ENCODE measurements around the gene COPA. TPM values are rescaled to one million over a fixed set of nuclear protein-coding genes. Genes with fewer than 3 reads are reported as not detected.

Gene COPA
- polyA plus RNA-seq, 1 of the 3 experiments (the other 2 are of a cell fraction): 91.4 TPM

DNA sequence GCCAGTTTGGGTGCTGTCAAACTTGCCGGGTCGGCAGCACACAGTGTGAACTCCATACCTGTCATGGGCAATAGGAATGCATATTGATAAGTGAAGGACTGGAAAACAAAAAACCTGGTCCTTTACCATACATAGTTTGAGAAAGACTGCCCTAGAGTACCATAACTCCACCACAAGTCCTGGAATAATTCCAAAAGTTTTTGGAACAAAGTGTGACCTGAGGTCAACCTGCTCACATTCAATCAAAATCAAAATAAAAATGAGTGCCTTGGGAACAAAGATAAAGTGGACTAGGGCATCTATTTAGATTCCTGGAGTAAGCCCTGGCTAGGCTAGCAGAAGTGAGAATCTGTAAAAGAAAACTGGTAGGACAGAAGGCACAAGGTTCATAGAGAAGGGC lies 65.7 kb downstream of the COPA start:
- TF ChIP-seq GABPA (IDR thresholded peaks at IDR 0.05; ENCODE audit: low read depth): no peak
- TF ChIP-seq RAD21 (IDR thresholded peaks at IDR 0.05; ENCODE audit: low read length): no peak
- no peak for TF ChIP-seq RFX5 (IDR thresholded peaks at IDR 0.05; ENCODE audit: low read length)
- no peak for TF ChIP-seq CHD2 (IDR thresholded peaks at IDR 0.05; ENCODE audit: low read length, partially characterized antibody)
- TF ChIP-seq SMC3 (IDR thresholded peaks at IDR 0.05; ENCODE audit: low read depth, low read length): no peak
- no peak for TF ChIP-seq RCOR1 (IDR thresholded peaks at IDR 0.05; ENCODE audit: low read length)
- TF ChIP-seq, protein P1, sequence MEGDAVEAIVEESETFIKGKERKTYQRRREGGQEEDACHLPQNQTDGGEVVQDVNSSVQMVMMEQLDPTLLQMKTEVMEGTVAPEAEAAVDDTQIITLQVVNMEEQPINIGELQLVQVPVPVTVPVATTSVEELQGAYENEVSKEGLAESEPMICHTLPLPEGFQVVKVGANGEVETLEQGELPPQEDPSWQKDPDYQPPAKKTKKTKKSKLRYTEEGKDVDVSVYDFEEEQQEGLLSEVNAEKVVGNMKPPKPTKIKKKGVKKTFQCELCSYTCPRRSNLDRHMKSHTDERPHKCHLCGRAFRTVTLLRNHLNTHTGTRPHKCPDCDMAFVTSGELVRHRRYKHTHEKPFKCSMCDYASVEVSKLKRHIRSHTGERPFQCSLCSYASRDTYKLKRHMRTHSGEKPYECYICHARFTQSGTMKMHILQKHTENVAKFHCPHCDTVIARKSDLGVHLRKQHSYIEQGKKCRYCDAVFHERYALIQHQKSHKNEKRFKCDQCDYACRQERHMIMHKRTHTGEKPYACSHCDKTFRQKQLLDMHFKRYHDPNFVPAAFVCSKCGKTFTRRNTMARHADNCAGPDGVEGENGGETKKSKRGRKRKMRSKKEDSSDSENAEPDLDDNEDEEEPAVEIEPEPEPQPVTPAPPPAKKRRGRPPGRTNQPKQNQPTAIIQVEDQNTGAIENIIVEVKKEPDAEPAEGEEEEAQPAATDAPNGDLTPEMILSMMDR (IDR thresholded peaks at IDR 0.05): no peak
- no peak for TF ChIP-seq YY1 (IDR thresholded peaks at IDR 0.05; ENCODE audit: low read depth)
- peaks cover 33 to 57% of the 10 kb centered on the region in 2 experiments for H3K36me3 ChIP-seq (replicated peaks in 1 of 2; ENCODE audit: control insufficient read depth in 1 of 2, insufficient read depth in 2 of 2, low read length in 1 of 2)
- no peak overlapping the region for H3K4me2 ChIP-seq
- H3K9ac ChIP-seq: no peak overlapping the region
- 88% methylated on average over 2 of the region's 2 CpGs for WGBS (ENCODE audit: low lambda C conversion rate)
- peaks cover 4% of the 10 kb centered on the region for H3F3A ChIP-seq (replicated peaks; ENCODE audit: insufficient read depth)
- no peak overlapping the region for H3K4me3 ChIP-seq (ENCODE audit: low read depth in 2 of 2, low read length in 1 of 2)
- H3K9me2 ChIP-seq: no peaks in the 10 kb centered on the region
- ChIA-PET POLR2A (no interaction called here), CTCF (interaction anchor here (1.2 to 5.3 kb wide), 4 partner anchors 14 to 84 kb away, joined by 4 to 38 read pairs (median 16); no protein-coding TSS in a partner anchor)
- no peak overlapping the region for H3K27ac ChIP-seq (ENCODE audit: low read depth in 2 of 2, low read length in 1 of 2)
- no peaks in the 10 kb centered on the region for H4K20me1 ChIP-seq (ENCODE audit: insufficient read depth)
- no peaks in the 10 kb centered on the region for H3K27me3 ChIP-seq (ENCODE audit: insufficient read depth)
- no peaks in the 10 kb centered on the region for H3K9me3 ChIP-seq
- no peaks in the 10 kb centered on the region for H3K79me2 ChIP-seq (ENCODE audit: insufficient read depth)
- DNase-seq: no peak
- no peak overlapping the region for H2AFZ ChIP-seq (ENCODE audit: low read depth)
- no peaks in the 10 kb centered on the region for H3K4me1 ChIP-seq (ENCODE audit: control insufficient read depth in 1 of 2, insufficient read depth in 2 of 2, low read depth in 1 of 2, low read length in 1 of 2)

DNA sequence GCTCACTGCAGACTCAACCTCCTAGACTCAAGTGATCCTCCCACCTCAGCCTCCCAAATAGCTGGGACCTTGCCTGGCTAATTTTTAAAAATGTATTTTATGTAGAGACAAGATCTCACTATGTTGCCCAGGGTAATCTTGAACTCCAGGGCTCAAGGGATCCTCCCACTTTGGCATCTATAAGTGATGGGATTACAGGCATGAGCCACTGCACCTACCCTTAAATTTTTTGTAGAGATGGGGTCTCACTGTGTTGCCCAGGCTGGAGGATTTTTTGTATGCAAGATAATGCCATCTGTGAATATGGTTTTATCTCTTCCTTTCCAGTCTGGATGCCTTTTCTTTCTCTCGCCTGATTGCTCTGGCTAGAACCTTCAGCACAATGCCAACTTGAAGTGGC lies 72.0 kb downstream of the COPA start:
- WGBS (ENCODE audit: low lambda C conversion rate): 62% methylated on average over 1 of the region's 1 CpG
- TF ChIP-seq, protein P2, sequence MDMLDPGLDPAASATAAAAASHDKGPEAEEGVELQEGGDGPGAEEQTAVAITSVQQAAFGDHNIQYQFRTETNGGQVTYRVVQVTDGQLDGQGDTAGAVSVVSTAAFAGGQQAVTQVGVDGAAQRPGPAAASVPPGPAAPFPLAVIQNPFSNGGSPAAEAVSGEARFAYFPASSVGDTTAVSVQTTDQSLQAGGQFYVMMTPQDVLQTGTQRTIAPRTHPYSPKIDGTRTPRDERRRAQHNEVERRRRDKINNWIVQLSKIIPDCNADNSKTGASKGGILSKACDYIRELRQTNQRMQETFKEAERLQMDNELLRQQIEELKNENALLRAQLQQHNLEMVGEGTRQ (IDR thresholded peaks at IDR 0.05; ENCODE audit: borderline replicate concordance, low read depth, low read length): no peak
- TF ChIP-seq MXI1 (IDR thresholded peaks at IDR 0.05; ENCODE audit: low read depth, low read length) (no peak), RCOR1 (IDR thresholded peaks at IDR 0.05; ENCODE audit: low read length) (no peak), TAF1 (IDR thresholded peaks at IDR 0.05; ENCODE audit: borderline replicate concordance, low read depth, low read length) (no peak), GATA2 (CRISPR knock-in tag; IDR thresholded peaks at IDR 0.05) (no peak), FOSL2 (IDR thresholded peaks at IDR 0.05; ENCODE audit: borderline replicate concordance, low read depth) (no peak), RAD21 (IDR thresholded peaks at IDR 0.05; ENCODE audit: low read length) (no peak), RXRA (IDR thresholded peaks at IDR 0.05; ENCODE audit: borderline replicate concordance, low read depth) (no peak)
- Histone ChIP-seq H3K27ac (ENCODE audit: low read depth in 2 of 2, low read length in 1 of 2) (no peak overlapping the region), H3K27me3 (ENCODE audit: insufficient read depth) (no peaks in the 10 kb centered on the region), H3K9ac (no peak overlapping the region), H3K4me3 (ENCODE audit: low read depth in 2 of 2, low read length in 1 of 2) (no peak overlapping the region), H3F3A (replicated peaks; ENCODE audit: insufficient read depth) (no peaks in the 10 kb centered on the region), H3K4me2 (no peak overlapping the region), H3K9me3 (no peaks in the 10 kb centered on the region), H4K20me1 (ENCODE audit: insufficient read depth) (no peaks in the 10 kb centered on the region), H3K79me2 (ENCODE audit: insufficient read depth) (no peaks in the 10 kb centered on the region), H2AFZ (ENCODE audit: low read depth) (no peak overlapping the region), H3K9me2 (no peaks in the 10 kb centered on the region), H3K36me3 (replicated peaks in 1 of 2; ENCODE audit: control insufficient read depth in 1 of 2, insufficient read depth in 2 of 2, low read length in 1 of 2) (peaks cover 0 to under 1% of the 10 kb centered on the region in 2 experiments), H3K4me1 (ENCODE audit: control insufficient read depth in 1 of 2, insufficient read depth in 2 of 2, low read depth in 1 of 2, low read length in 1 of 2) (no peaks in the 10 kb centered on the region)
- DNase-seq: no peak
- ChIA-PET CTCF (interaction anchor here (1.8 kb wide), 1 partner anchor 170 kb away, joined by 6 read pairs; no protein-coding TSS in a partner anchor), POLR2A (no interaction called here)
